Measurements from ENCODE around the gene KIT. TPM values are rescaled to one million over a fixed set of nuclear protein-coding genes. Genes with fewer than 3 reads are reported as not detected.

KIT gene
- total and polyA plus RNA-seq, 2 of the 4 experiments (the other 2 are of a cell fraction) = 3.3 to 5.9 TPM

DNA sequence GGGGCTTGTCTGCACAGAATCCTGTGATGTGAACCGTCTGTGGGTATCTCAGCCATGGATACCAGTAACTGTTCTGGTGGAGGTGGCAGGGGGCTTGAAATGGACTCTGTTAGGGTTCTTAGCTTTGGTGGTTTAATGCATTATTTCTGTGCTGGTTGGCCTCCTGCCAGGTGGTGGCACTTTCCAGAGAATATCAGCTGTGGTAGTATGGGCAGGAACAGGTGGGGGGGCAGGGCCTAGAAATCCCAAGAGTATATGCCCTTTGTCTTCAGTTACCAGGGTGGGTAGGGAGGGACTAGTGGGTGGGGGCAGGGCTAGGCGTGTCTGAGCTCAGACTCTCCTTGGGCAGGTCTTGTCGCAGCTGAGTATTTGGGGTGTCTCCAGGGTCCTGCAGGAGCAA, 106.7 kb downstream of the KIT start:
- CTCF ChIA-PET = no interaction called here
- Histone ChIP-seq H3K9ac (ENCODE audit: low read depth, low read length) (no peak overlapping the region), H3K4me3 (ENCODE audit: insufficient read depth, low read depth, low read length) (no peak overlapping the region), H2AFZ (replicated peaks; ENCODE audit: low read length, poor library complexity) (no peak overlapping the region), H3K4me1 (ENCODE audit: control insufficient read depth, insufficient read depth, low read length) (no peaks in the 10 kb centered on the region), H2BK20ac (ENCODE audit: low read depth, low read length) (no peak overlapping the region), H4K5ac (ENCODE audit: low read depth, low read length) (no peak overlapping the region), H3K18ac (ENCODE audit: low read depth, low read length) (no peak overlapping the region), H3K4me2 (ENCODE audit: low read depth, low read length) (no peak overlapping the region), H2BK5ac (ENCODE audit: low read depth, low read length, poor library complexity, severe bottlenecking) (no peak overlapping the region), H3K14ac (replicated peaks; ENCODE audit: low read depth, low read length) (no peak overlapping the region), H2AK5ac (ENCODE audit: low read depth, low read length) (no peak overlapping the region), H3K36me3 (ENCODE audit: control insufficient read depth, insufficient read depth, low read length) (no peaks in the 10 kb centered on the region), H4K8ac (ENCODE audit: low read depth in 2 of 2, low read length in 2 of 2) (no peak overlapping the region), H2AK9ac (replicated peaks; ENCODE audit: low read depth, low read length, poor library complexity) (no peak overlapping the region), H2BK120ac (ENCODE audit: low read depth, low read length) (no peak overlapping the region), H3K9me1 (ENCODE audit: insufficient read depth, low read length) (no peaks in the 10 kb centered on the region), H3K27ac (ENCODE audit: insufficient read depth, low read length) (no peak overlapping the region), H3K27me3 (ENCODE audit: control insufficient read depth, insufficient read depth, low read length) (no peaks in the 10 kb centered on the region), H3K56ac (ENCODE audit: extremely low read depth, insufficient read depth, low read length) (no peak overlapping the region), H2BK15ac (ENCODE audit: low read depth, low read length) (no peak overlapping the region), H3K79me1 (ENCODE audit: low read depth in 1 of 2, low read length in 2 of 2) (no peaks in the 10 kb centered on the region), H4K91ac (ENCODE audit: insufficient read depth, low read depth, low read length) (no peak overlapping the region), H3K9me3 (ENCODE audit: control insufficient read depth, insufficient read depth, low read length) (no peaks in the 10 kb centered on the region), H3K23ac (ENCODE audit: low read depth, low read length) (no peak overlapping the region), H3K4ac (ENCODE audit: low read depth, low read length) (no peak overlapping the region), H4K20me1 (ENCODE audit: insufficient read depth, low read length) (no peaks in the 10 kb centered on the region)
- intact Hi-C loops (cut with micrococcal nuclease) = no loop called here
- in situ Hi-C loops (cut with MboI; ENCODE audit: low sequenced_read_pairs) = loop anchor here (25.0 kb wide), 1 partner anchor 573 kb away; the partner anchor contains the start of gene SRD5A3
- no CpG with 5 or more reads among the region's 3 CpGs for WGBS, 2 experiments (ENCODE audit: extremely low coverage in 2 of 2, insufficient read length in 1 of 2)
- no peak for DNase-seq
- POLR2A ChIA-PET (ENCODE audit: unreplicated experiment) = no interaction called here
- TF ChIP-seq, protein P1, sequence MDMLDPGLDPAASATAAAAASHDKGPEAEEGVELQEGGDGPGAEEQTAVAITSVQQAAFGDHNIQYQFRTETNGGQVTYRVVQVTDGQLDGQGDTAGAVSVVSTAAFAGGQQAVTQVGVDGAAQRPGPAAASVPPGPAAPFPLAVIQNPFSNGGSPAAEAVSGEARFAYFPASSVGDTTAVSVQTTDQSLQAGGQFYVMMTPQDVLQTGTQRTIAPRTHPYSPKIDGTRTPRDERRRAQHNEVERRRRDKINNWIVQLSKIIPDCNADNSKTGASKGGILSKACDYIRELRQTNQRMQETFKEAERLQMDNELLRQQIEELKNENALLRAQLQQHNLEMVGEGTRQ (IDR thresholded peaks at IDR 0.05; ENCODE audit: low read depth, low read length) = no peak
- TF ChIP-seq FOS (IDR thresholded peaks at IDR 0.05; ENCODE audit: low read depth, low read length) (no peak), CHD1 (IDR thresholded peaks at IDR 0.05; ENCODE audit: low read depth, low read length) (no peak), MAZ (IDR thresholded peaks at IDR 0.05; ENCODE audit: borderline replicate concordance, low read depth, low read length) (no peak), POLR2A (IDR thresholded peaks at IDR 0.05; ENCODE audit: low read depth, low read length) (no peak), SMC3 (IDR thresholded peaks at IDR 0.05; ENCODE audit: low read depth, low read length) (no peak), RFX5 (IDR thresholded peaks at IDR 0.05; ENCODE audit: low read depth, low read length) (no peak), MXI1 (IDR thresholded peaks at IDR 0.05; ENCODE audit: borderline replicate concordance, low read depth, low read length) (no peak), CEBPB (IDR thresholded peaks at IDR 0.05; ENCODE audit: low read depth, low read length) (no peak)
- TF ChIP-seq, protein P2, sequence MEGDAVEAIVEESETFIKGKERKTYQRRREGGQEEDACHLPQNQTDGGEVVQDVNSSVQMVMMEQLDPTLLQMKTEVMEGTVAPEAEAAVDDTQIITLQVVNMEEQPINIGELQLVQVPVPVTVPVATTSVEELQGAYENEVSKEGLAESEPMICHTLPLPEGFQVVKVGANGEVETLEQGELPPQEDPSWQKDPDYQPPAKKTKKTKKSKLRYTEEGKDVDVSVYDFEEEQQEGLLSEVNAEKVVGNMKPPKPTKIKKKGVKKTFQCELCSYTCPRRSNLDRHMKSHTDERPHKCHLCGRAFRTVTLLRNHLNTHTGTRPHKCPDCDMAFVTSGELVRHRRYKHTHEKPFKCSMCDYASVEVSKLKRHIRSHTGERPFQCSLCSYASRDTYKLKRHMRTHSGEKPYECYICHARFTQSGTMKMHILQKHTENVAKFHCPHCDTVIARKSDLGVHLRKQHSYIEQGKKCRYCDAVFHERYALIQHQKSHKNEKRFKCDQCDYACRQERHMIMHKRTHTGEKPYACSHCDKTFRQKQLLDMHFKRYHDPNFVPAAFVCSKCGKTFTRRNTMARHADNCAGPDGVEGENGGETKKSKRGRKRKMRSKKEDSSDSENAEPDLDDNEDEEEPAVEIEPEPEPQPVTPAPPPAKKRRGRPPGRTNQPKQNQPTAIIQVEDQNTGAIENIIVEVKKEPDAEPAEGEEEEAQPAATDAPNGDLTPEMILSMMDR (conservative IDR thresholded peaks at IDR 0.05; ENCODE audit: low read depth, low read length) = no peak
- dilution Hi-C loops (cut with HindIII; ENCODE audit: low sequenced_read_pairs, unreplicated experiment) = no loop called here
- no TSS peak for BruUV-seq (replicated peaks)
- ATAC-seq (ENCODE audit: low read depth) = no peak

All from IMR-90 (cell line).